HEK293T (cell line): ENCODE measurements around the gene DLST.

Source experiments
- ARNT ChIP-seq: fragments of 450-650 bp; IDR thresholded peaks from 2 replicates; pipeline ENCODE4 v1.6.1; 2017; ENCODE audit warnings: mild to moderate bottlenecking
- ELF4 ChIP-seq: fragments of 450-650 bp; IDR thresholded peaks from 2 replicates; pipeline ENCODE4 v1.6.1; 2017; ENCODE audit warnings: antibody characterized with exemption
- FOXA1 ChIP-seq: fragments of 450-650 bp; IDR thresholded peaks from 2 replicates; pipeline ENCODE4 v1.6.1; 2016; ENCODE audit warnings: mild to moderate bottlenecking
- FOXM1 ChIP-seq: fragments of 450-650 bp; IDR thresholded peaks from 2 replicates; pipeline ENCODE4 v1.6.1; 2017; ENCODE audit warnings: mild to moderate bottlenecking, borderline replicate concordance
- HDGF ChIP-seq: fragments of 450-650 bp; IDR thresholded peaks from 2 replicates; pipeline ENCODE4 v1.6.1; 2017; ENCODE audit warnings: antibody characterized with exemption, borderline replicate concordance
- L3MBTL2 ChIP-seq: fragments of 450-650 bp; conservative IDR thresholded peaks from 2 replicates; pipeline ENCODE4 v1.6.1; 2016; ENCODE audit warnings: mild to moderate bottlenecking
- NFRKB ChIP-seq: fragments of 450-650 bp; IDR thresholded peaks from 2 replicates; pipeline ENCODE4 v1.6.1; 2016; ENCODE audit warnings: mild to moderate bottlenecking, moderate library complexity
- SP1 ChIP-seq: fragments of 450-650 bp; IDR thresholded peaks from 2 replicates; pipeline ENCODE4 v1.6.1; 2017
- SUZ12 ChIP-seq: fragments of 450-650 bp; IDR thresholded peaks from 2 replicates; pipeline ENCODE4 v1.6.1; 2016; ENCODE audit warnings: mild to moderate bottlenecking
- TARDBP ChIP-seq: fragments of 450-650 bp; IDR thresholded peaks from 2 replicates; pipeline ENCODE4 v1.6.1; 2016
- TF ChIP-seq, protein P1 (sequence below): fragments of 450-650 bp; IDR thresholded peaks from 2 replicates; pipeline ENCODE4 v1.6.1; 2016

DNA sequence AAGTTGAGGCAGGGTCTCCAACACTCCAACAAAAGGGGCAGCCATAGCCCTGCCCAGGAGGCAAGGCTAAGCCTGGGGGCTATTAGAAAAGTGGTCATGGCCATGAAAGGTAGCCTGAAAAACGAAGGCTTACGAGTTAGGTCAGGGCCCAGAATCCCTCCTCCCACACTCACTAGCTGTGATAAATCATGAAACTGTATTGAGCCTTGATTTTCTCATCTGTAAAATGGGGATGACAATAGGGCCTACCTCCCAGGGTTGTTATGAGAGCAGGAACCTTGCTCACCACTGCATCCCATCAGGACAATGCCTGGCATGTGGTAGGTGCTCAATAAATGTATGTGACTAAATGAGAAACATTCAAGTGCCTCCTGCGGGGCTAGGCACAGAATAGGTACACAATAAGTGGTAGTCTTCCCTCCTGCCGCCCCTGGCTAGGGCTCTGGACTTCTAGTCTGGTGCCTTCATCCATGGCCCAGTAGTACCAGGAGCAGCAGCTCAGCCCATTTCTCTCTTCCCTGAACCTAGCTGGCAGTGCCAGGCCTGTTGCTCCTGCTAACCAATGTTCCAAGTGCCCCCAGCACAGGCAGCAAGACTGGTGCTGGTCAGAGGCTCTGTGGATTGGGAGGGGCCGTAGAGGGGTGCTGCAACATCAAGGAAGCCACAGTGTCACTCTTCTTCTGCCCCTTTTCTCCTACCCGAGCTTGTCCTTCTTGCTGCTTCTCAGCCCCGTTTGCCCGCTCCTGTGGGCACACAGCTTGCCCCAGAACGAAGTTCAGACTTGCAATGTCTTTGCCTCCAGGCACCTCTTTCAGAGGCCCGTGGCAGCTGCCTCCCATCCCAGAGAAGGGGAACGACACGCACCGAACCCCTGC lies 65.9 kb downstream of the DLST start:
- TF ChIP-seq SUZ12 = no peak
- TF ChIP-seq ELF4 = no peak
- TF ChIP-seq, protein P1, sequence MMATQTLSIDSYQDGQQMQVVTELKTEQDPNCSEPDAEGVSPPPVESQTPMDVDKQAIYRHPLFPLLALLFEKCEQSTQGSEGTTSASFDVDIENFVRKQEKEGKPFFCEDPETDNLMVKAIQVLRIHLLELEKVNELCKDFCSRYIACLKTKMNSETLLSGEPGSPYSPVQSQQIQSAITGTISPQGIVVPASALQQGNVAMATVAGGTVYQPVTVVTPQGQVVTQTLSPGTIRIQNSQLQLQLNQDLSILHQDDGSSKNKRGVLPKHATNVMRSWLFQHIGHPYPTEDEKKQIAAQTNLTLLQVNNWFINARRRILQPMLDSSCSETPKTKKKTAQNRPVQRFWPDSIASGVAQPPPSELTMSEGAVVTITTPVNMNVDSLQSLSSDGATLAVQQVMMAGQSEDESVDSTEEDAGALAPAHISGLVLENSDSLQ = no peak
- TF ChIP-seq ARNT = no peak
- no peak for TF ChIP-seq NFRKB
- no peak for TF ChIP-seq FOXM1
- no peak for TF ChIP-seq SP1
- TF ChIP-seq TARDBP = no peak
- no peak for TF ChIP-seq L3MBTL2
- no peak for TF ChIP-seq FOXA1
- TF ChIP-seq HDGF = no peak
